22Rv1 (cell line): ENCODE results near the gene ADCY1.

Experiments
- H3K27ac ChIP-seq: fragments of 450-650 bp; 2 replicates; pipeline ENCODE4 v1.5.1; 2017
- ZFX ChIP-seq: fragments of 450-650 bp; IDR thresholded peaks from 2 replicates; pipeline ENCODE4 v1.6.1; 2017; ENCODE audit warnings: antibody characterized with exemption, borderline replicate concordance
- TF ChIP-seq, protein P1 (sequence below): fragments of 450-650 bp; IDR thresholded peaks from 2 replicates; pipeline ENCODE4 v1.5.1; 2017; ENCODE audit warnings: mild to moderate bottlenecking

ADCY1 gene

DNA sequence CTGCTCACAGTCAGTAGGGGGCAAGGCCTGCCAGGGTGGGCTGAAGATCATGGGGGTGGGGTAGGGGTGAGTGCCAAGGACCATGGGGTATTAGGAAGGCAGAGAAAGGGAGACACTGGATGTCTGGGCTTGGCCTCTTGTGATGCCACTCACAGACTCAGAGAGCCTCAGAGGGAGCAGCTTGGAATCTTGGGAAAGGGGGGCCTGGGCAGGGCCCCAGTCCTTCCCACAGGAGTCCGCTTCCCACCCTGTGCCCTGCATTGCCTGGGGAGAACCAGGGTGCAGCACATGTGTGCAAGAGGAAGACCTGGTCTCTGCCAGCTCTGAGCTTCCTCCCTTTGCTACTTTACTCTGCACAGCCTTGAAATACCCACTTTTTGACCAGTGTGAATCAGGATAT lies 4.3 kb downstream of the ADCY1 start:
- H3K27ac ChIP-seq, result no peak overlapping the region
- TF ChIP-seq ZFX, result no peak
- TF ChIP-seq, protein P1, sequence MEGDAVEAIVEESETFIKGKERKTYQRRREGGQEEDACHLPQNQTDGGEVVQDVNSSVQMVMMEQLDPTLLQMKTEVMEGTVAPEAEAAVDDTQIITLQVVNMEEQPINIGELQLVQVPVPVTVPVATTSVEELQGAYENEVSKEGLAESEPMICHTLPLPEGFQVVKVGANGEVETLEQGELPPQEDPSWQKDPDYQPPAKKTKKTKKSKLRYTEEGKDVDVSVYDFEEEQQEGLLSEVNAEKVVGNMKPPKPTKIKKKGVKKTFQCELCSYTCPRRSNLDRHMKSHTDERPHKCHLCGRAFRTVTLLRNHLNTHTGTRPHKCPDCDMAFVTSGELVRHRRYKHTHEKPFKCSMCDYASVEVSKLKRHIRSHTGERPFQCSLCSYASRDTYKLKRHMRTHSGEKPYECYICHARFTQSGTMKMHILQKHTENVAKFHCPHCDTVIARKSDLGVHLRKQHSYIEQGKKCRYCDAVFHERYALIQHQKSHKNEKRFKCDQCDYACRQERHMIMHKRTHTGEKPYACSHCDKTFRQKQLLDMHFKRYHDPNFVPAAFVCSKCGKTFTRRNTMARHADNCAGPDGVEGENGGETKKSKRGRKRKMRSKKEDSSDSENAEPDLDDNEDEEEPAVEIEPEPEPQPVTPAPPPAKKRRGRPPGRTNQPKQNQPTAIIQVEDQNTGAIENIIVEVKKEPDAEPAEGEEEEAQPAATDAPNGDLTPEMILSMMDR, result no peak

DNA sequence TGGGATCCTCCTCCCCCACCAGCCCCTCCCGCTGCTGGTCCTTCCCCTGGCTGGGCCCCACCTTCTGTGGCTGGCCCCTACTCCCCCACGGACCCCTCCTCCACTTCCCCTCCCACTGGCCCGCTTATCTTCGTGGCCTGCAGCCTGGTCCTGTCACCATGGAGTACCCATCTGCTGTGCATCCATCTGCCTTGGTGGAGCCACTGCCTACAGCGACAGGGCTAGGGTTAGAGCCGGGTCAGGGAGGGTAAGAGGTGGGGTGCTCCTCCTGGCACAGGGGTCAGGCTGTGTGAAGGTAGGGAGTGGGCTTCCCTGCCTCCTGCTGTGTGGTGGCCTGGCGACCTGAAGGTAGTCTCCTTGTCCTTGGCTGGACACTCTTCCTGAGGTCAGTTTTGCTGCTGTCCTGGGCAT lies 5.2 kb downstream of the ADCY1 start:
- H3K27ac ChIP-seq, result no peak overlapping the region
- no peak for TF ChIP-seq ZFX
- TF ChIP-seq, protein P1, result no peak

DNA sequence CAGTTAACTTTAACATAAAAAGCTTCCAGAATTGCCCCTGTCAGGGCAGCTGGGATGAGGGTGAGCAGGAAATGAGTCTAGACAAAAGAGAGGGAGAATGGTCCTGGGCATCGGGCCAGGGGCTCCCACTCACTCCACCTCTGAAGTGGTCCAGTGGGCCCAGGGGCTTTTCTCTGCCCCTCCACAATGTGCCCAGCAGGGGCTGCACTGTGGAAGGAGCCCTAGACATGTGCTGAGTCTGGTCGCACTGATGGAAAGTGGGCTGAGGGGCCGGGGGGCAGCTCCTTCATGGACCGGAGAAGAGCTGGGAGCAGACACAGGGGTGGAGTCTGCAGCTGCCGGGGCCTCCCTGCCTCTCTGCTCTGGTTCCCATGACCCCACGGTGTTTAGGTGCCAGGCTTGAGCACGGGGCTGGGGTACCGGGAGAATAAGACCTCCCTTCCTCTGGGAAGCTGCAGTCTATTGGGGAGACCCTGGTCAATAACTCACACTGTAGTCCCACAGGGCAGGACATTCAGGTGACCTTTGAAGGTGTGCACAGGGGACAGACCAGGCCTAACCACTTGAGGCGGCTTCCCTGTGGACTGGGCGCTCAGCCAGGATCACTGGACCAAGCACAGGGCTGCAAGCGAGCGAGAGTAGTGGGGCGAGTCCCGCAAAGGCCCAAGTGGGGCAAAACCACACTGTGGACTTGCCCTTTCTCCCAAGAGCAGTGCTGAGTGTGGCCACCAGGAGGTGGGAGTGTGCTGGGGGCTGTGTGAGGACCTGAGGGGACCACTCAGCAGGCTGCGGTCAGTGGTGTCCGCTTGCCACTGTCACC lies 6.1 kb downstream of the ADCY1 start:
- TF ChIP-seq, protein P1, result peak; percentile 51
- TF ChIP-seq ZFX, result no peak

DNA sequence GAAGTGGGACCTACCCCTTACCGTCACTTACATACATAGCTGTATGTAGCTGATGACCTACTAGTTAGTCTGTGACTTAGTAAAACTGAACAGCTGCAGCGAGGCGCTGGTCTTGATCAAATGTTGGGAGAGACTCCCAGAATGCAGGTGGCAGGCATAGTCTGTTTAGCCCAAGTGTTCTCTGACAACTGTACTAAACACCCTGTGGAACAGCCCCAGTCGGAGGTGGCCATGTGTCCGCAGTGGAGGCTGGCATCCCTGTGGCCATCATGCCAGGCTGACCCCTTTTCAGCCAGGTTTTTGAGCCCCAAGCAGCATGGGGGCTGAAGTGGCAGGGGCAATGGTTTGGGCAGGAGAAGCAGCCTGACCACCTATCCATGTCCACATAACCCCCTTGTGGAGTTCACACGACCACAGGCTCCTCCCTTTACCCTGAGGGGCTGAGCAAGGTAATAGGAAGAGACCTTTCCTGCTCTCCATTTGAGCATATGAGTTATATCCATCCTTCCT lies 7.2 kb downstream of the ADCY1 start:
- TF ChIP-seq ZFX, result no peak
- TF ChIP-seq, protein P1, result no peak
- H3K27ac ChIP-seq, result no peak overlapping the region

More for the DNA sequence above, 6.1 kb downstream of the ADCY1 start:
- no peak overlapping the region for H3K27ac ChIP-seq

DNA sequence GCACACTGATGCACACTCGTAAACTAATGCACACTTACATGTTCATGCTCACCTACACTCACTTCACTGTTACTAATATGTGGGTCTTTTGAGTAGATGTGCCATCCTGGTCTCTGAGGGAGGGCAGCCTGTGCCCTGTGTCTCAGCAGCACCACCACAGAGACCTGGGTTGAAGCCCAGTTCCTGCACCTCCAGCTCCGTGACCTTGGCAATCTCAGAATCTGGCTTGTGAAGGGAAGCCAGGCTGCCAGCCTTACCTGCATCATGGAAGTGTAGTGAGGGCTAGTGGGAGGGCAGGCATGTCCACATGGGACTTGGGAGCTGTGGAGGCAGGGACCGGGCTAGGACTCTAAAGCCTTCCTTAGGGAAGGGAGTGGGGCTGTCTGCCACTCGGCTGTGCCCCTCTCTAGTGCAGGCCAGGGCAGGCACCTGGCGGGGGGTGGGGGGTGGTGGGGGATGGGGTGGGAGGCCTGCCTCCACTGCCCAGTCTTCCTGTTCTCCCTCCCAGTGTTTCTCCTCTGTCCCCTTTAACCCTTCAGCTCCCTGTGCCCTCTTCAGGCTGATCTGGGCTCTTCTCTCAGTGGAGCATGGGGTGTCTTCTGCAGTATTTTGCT lies 8.1 kb downstream of the ADCY1 start:
- no peak for TF ChIP-seq ZFX
- no peak overlapping the region for H3K27ac ChIP-seq

DNA sequence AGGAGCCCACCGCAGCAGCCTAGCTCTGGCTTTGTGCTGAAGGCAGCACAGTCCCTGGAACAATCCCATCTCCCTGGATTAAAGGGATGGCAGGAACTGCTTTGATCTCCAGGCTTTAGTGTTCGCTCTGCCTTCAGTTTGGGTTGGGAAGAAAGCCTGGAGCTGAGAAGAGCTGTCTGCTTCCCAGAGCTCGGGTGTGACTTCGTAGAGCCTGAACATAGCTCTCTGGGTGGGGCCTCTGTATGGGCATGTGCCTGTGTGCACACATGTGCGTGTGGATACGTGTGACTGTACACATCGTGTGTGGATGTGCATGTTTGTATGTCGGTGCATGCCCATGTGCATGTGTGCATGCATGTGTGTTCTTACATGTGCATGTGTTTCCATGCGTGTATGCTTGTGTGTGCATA lies 8.7 kb downstream of the ADCY1 start:
- H3K27ac ChIP-seq, result no peak overlapping the region
- TF ChIP-seq, protein P1, result no peak
- no peak for TF ChIP-seq ZFX

DNA sequence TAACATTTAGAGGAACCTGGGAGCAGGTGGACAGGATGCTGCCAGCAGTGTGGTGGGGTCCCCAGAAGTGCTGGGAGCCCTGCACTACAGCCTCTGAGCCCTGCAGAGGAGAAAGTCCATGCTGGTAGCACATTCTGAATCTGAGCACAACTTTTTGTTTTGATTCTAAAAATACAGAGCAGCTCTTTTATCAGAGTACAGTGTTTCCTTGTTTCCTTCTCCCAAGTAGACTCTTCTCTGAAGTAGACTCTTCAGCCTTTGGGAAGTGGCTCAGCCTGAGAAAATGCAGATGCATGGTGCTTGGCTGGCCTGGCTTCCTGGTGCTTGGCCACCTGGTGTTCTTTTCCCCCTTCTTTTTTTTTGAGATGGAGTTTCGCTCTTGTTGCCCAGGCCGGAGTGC lies 9.1 kb downstream of the ADCY1 start:
- TF ChIP-seq ZFX, result no peak

DNA sequence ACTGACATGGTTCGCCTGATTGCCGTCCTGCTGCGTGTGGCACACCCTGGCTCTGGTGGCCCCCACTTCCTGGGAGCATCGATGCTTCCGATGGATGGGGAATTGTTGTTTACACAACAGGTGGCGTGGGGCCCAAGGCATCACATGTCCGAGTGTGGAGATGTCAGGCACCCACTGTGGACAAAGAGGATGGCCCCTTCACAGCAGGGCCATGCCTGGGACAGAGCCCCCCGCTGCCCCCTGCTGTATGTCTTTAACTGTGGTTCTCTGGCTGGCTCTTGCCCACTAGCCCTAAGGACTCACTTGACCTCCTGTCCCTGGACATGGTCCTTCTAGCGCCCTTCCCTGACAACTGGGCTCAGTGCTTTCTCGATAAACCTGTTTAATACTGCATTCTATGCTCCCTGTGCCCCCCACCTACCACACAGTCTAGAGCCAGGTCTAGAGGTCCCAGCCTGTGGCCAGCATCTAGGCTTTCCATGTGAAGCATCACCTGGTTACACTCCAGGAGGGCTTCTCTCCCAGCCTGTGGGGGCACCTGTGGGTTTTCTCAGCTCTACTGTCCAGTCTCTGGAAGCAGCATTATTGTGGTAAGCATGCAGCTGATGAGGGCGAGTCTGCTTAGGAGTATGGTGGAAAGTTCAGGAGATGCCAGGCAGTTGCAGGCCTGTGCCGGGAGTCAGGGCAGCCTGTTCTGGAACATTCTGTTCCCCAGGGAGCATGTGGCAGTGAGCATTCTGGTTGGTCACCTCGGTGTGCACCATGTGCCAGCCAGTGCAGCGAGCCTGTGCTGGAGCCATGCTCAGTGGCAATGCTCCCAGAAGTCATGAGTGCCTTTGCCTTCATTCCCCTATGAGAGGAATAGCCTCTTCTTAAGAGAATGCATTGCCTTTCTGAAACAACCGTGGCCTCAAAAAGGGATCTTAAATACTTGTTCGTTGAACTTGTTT lies 10.4 kb downstream of the ADCY1 start:
- TF ChIP-seq, protein P1, result no peak
- no peak for TF ChIP-seq ZFX

More for the DNA sequence above, 9.1 kb downstream of the ADCY1 start:
- no peak overlapping the region for H3K27ac ChIP-seq

More for the DNA sequence above, 10.4 kb downstream of the ADCY1 start:
- no peak overlapping the region for H3K27ac ChIP-seq
